Right lobe of liver (tissue), 6 donors: ENCODE data around the gene IL1RAPL1. TPM values are rescaled to one million over a fixed set of nuclear protein-coding genes. Genes with fewer than 3 reads are reported as not detected.

Experiments
- ATAC-seq, 4 donors: fragments of 200-7000 bp; cut with Tn5 transposase; one replicate each; pipeline ENCODE4 v1.9.1; 2020; ENCODE audit warnings: mild to moderate bottlenecking in 4 of 4, moderate library complexity in 4 of 4
- DNase-seq, 3 donors: peaks; one replicate each; pipeline ENCODE4 v3.0.0-alpha.2; 2020
- H3K27ac ChIP-seq, 3 donors: fragments of 200-600 bp; one replicate each; pipeline ENCODE4 v1.8.0; 2022
- H3K27me3 ChIP-seq, 2 donors: fragments of 200-600 bp; one replicate each; pipeline ENCODE4 v1.8.0; 2022
- H3K36me3 ChIP-seq, 4 donors: fragments of 200-600 bp; sonication (generic) in 1 of 4; one replicate each; pipeline versions ENCODE4 v1.5.1 to v1.8.0; 2017 to 2022; ENCODE audit warnings: control low read depth in 1 of 4
- H3K4me1 ChIP-seq, 4 donors: fragments of 200-600 bp; sonication (generic) in 1 of 4; one replicate each; pipeline versions ENCODE4 v1.5.1 to v1.8.0; 2017 to 2022; ENCODE audit warnings: control low read depth in 1 of 4
- H3K4me3 ChIP-seq, 3 donors: fragments of 200-600 bp; one replicate each; pipeline ENCODE4 v1.8.0; 2022
- H3K9me3 ChIP-seq, 4 donors: fragments of 200-600 bp; sonication (generic) in 1 of 4; one replicate each; pipeline versions ENCODE4 v1.5.1 to v1.8.0; 2017 to 2022; ENCODE audit warnings: control low read depth in 1 of 4
- POLR2A ChIP-seq: fragments of 450-650 bp; IDR thresholded peaks from one replicate; pipeline ENCODE4 v1.6.1; 2017; ENCODE audit warnings: antibody characterized with exemption, mild to moderate bottlenecking
- WGBS: methylation state at CpG from one replicate; pipeline ENCODE4 v1.1.6; 2018; ENCODE audit warnings: low coverage, low lambda C conversion rate; ENCODE audit not compliant: insufficient coverage; ENCODE audit errors: missing lambda C conversion rate; 5-methylcytosine and 5-hydroxymethylcytosine counted together
- intact Hi-C, 2 donors: fragments of 100-400 bp; cut with DNase I; formaldehyde crosslinking; loops; one replicate each; pipeline versions ENCODE4 v1.11.2 to v1.14.1; 2022
- total RNA-seq, 6 experiments: library from RNA; depleted of rRNA in 2 of 6; stranded (reverse); fragments of >200 nt in 2 of 6; fragmentation: NEBNext Ultra II Directional in 3 of 6; extraction: Animal tissue kit (Norgen Biotek cat#: 25700) in 3 of 6; gene quantifications; one replicate each; pipeline versions ENCODE4 v1.1.0 to v1.2.4, GENCODE V29; 2016 to 2023
- TF ChIP-seq, protein P1 (sequence below), 4 donors: fragments of 200-600 bp in 3 of 4; fragments of 450-650 bp in 1 of 4; IDR thresholded peaks; one replicate each; pipeline versions ENCODE4 v1.5.1 to v1.8.0; 2016 to 2022; ENCODE audit warnings: antibody characterized with exemption in 4 of 4, mild to moderate bottlenecking in 2 of 4
- donor health status: DM: no; HTN: yes; CAD: no.
- donor health status: DM: no; HTN: no; CAD: no.
- donor health status: DM: no; HTN: no; CAD: no.
- donor health status: DM: no; HTN: yes; CAD: no.
- donor health status: DM: no; HTN: yes; CAD: no.

Gene IL1RAPL1
- total RNA-seq, 6 experiments from 2014 or later, result not detected

DNA sequence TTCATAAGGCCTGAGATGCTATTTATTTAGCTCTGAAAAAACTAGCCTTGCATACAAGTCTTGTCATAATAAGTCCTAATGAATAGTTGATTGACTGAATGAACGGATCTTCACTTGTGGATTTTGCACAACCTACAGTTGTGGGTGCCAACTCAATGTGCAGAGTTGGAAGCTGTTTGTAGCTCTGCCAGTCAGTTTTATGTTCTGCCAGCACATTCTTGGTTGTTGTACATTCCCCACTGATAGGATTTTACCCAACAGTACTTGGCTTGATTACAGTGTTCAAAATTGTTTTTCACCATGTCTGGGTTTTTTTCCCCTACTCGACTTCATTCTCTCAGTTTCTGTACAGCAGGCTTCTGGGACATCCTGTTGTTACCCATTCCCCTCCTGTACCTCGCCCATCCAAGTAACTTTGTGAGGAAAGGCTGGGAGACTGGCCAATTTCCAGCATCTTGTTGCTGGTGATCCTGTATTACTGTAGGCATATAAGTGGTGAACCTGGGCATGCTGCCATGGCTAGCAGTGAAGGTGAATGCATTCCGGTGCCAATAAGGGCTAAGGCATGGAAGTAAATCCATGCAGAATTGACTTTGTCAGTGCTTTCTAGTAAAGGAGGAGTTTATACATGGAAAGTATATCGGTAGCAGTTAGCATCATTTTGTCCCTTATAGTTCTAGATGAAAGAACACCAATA is 22.8 kb downstream of the IL1RAPL1 start:
- Histone ChIP-seq H3K4me1 (no peaks in the 10 kb centered on the region), H3K27me3 (no peaks in the 10 kb centered on the region), H3K9me3 (no peaks in the 10 kb centered on the region), H3K27ac (no peak overlapping the region), H3K4me3 (no peak overlapping the region), H3K36me3 (no peaks in the 10 kb centered on the region)
- no peak for TF ChIP-seq POLR2A
- TF ChIP-seq, protein P1, sequence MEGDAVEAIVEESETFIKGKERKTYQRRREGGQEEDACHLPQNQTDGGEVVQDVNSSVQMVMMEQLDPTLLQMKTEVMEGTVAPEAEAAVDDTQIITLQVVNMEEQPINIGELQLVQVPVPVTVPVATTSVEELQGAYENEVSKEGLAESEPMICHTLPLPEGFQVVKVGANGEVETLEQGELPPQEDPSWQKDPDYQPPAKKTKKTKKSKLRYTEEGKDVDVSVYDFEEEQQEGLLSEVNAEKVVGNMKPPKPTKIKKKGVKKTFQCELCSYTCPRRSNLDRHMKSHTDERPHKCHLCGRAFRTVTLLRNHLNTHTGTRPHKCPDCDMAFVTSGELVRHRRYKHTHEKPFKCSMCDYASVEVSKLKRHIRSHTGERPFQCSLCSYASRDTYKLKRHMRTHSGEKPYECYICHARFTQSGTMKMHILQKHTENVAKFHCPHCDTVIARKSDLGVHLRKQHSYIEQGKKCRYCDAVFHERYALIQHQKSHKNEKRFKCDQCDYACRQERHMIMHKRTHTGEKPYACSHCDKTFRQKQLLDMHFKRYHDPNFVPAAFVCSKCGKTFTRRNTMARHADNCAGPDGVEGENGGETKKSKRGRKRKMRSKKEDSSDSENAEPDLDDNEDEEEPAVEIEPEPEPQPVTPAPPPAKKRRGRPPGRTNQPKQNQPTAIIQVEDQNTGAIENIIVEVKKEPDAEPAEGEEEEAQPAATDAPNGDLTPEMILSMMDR (IDR thresholded peaks at IDR 0.05), result no peak
- ATAC-seq (peak in 2 of 4 donors; percentile 62 to 66), DNase-seq (peak in 2 of 3 donors; percentile 30 to 38)
- intact Hi-C loops, result no loop called here
- 41% methylated on average over 5 of the region's 5 CpGs for WGBS

- DNase-seq, result no peak
- H3K4me3 ChIP-seq, result no peak overlapping the region
- no peak for ATAC-seq
- H3K4me1 ChIP-seq, result no peaks in the 10 kb centered on the region
- intact Hi-C loops, result no loop called here
- no peaks in the 10 kb centered on the region for H3K36me3 ChIP-seq
- H3K27me3 ChIP-seq, result no peaks in the 10 kb centered on the region
- no peak overlapping the region for H3K27ac ChIP-seq
- TF ChIP-seq, protein P1 (IDR thresholded peaks at IDR 0.05), result no peak
- no peak for TF ChIP-seq POLR2A
- no peaks in the 10 kb centered on the region for H3K9me3 ChIP-seq
- 79% methylated on average over 4 of the region's 4 CpGs for WGBS
Measured at GRCh38 chrX:28610746-28611145, 23.5 kb downstream of the IL1RAPL1 start.

DNA sequence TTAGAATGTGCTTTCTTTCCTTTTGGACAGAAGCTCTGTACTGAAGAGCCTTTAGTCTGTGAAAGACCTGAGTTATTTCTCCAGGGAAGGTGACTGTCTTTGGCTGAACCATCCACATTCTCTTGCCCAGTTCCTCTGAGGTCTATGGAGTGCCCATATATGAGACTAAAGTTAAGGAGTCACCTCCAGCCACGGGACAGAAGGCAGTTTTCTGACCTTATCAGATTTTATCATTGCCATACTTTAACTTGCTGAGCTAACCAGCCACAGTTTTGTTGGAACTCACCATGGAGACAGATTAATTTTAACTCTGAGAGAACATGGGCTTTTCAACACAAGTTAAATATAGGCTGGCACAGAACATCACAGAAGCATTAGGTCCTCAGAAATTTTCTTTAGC is 26.3 kb downstream of the IL1RAPL1 start:
- no peak overlapping the region for H3K4me3 ChIP-seq
- no peaks in the 10 kb centered on the region for H3K4me1 ChIP-seq
- TF ChIP-seq, protein P1 (IDR thresholded peaks at IDR 0.05), result no peak
- ATAC-seq (no peak), DNase-seq (no peak)
- H3K9me3 ChIP-seq, result no peaks in the 10 kb centered on the region
- intact Hi-C loops, result no loop called here
- no peak overlapping the region for H3K27ac ChIP-seq
- 25% methylated on average over 1 of the region's 1 CpG for WGBS
- no peaks in the 10 kb centered on the region for H3K36me3 ChIP-seq
- no peaks in the 10 kb centered on the region for H3K27me3 ChIP-seq

DNA sequence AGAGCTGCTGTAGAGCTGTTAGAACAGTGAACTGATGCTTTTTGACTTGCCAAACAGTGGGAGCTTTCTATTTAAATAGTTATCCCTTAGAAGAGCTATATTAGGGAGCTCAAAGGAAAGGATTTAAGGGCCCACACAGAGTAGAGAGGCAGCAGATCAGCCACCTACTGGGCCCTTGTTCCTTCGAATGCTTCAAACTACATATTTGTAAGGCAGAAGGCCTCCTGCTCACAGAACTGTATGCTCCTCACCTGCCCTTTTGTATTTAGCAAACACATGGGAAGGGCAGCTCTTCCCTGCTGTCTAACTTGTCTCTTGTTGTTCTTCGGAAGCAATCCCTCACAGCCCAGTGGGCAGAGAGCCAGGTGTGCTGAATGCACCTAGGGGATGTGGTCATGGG is 38.0 kb downstream of the IL1RAPL1 start:
- no peak for DNase-seq
- peaks cover 0 to 5% (median 0%) of the 10 kb centered on the region in 4 donors for H3K4me1 ChIP-seq
- no peak overlapping the region for H3K4me3 ChIP-seq
- intact Hi-C loops, result no loop called here
- H3K9me3 ChIP-seq, result no peaks in the 10 kb centered on the region
- no peaks in the 10 kb centered on the region for H3K36me3 ChIP-seq
- no peak for TF ChIP-seq POLR2A
- TF ChIP-seq, protein P1 (IDR thresholded peaks at IDR 0.05), result no peak
- WGBS, result 21% methylated on average over 1 of the region's 2 CpGs
- H3K27ac ChIP-seq, result no peak overlapping the region
- ATAC-seq, result no peak
- no peaks in the 10 kb centered on the region for H3K27me3 ChIP-seq
